ENCODE measurements around the gene RBM12.

- no peak for TF ChIP-seq CTCF (IDR thresholded peaks at IDR 0.05; ENCODE audit: insufficient read depth, low read depth, low read length)
- TF ChIP-seq EZH2 (IDR thresholded peaks at IDR 0.05; ENCODE audit: insufficient read depth, low read length), result no peak
Measured at GRCh38 chr20:35661908-35662307, 2.8 kb downstream of the RBM12 start.

Measured in astrocyte (in vitro differentiated cells and primary cell).